GM23338 (cell line): ENCODE measurements around the gene CCDC12. TPM values are rescaled to one million over a fixed set of nuclear protein-coding genes. Genes with fewer than 3 reads are reported as not detected.

Source experiments
- ATAC-seq: fragments of 200-7000 bp; cut with Tn5 transposase; 3 replicates; pipeline ENCODE4 v1.9.1; 2020
- DNase-seq: peaks from one replicate; pipeline ENCODE4 v3.0.0-alpha.2; 2015; ENCODE audit warnings: low spot score
- H2AFZ ChIP-seq: fragments of 200-600 bp; sonication (generic); 2 replicates; pipeline ENCODE4 v1.8.0; 2016; ENCODE audit warnings: antibody characterized with exemption, mild to moderate bottlenecking, moderate library complexity
- H3F3A ChIP-seq: fragments of 200-600 bp; sonication (generic); replicated peaks from 2 replicates; pipeline ENCODE4 v1.8.0; 2017; ENCODE audit warnings: antibody characterized with exemption, mixed run types, low read depth
- H3K27ac ChIP-seq: fragments of 200-600 bp; sonication (generic); 2 replicates; pipeline ENCODE4 v1.6.1; 2016; ENCODE audit warnings: low read depth
- H3K27me3 ChIP-seq: fragments of 200-600 bp; sonication (generic); 2 replicates; pipeline ENCODE4 v1.8.0; 2016; ENCODE audit warnings: mild to moderate bottlenecking, mixed run types, moderate library complexity; ENCODE audit not compliant: insufficient read depth
- H3K36me3 ChIP-seq: fragments of 200-600 bp; sonication (generic); 2 replicates; pipeline ENCODE4 v1.8.0; 2016; ENCODE audit warnings: mild to moderate bottlenecking; ENCODE audit not compliant: insufficient read depth
- H3K4me1 ChIP-seq: fragments of 200-600 bp; sonication (generic); 2 replicates; pipeline ENCODE4 v1.8.0; 2016; ENCODE audit warnings: mild to moderate bottlenecking, moderate library complexity; ENCODE audit not compliant: insufficient read depth
- H3K4me2 ChIP-seq: fragments of 200-600 bp; sonication (generic); 2 replicates; pipeline ENCODE4 v1.7.1; 2017; ENCODE audit warnings: mixed run types
- H3K4me3 ChIP-seq: fragments of 200-600 bp; sonication (generic); 2 replicates; pipeline ENCODE4 v1.6.1; 2016; ENCODE audit warnings: mixed run types
- H3K79me2 ChIP-seq: fragments of 200-600 bp; sonication (generic); replicated peaks from 2 replicates; pipeline ENCODE4 v1.8.0; 2017; ENCODE audit warnings: mild to moderate bottlenecking; ENCODE audit not compliant: insufficient read depth
- H3K9me2 ChIP-seq: fragments of 200-600 bp; sonication (generic); 2 replicates; pipeline ENCODE4 v1.8.0; 2017; ENCODE audit not compliant: insufficient read depth
- H4K20me1 ChIP-seq: fragments of 200-600 bp; sonication (generic); replicated peaks from 2 replicates; pipeline ENCODE4 v1.8.0; 2017; ENCODE audit warnings: mild to moderate bottlenecking; ENCODE audit not compliant: insufficient read depth
- H3K27ac Mint-ChIP-seq: 2 replicates; pipeline ENCODE4 v1.8.0; 2020; ENCODE audit warnings: inconsistent platforms, mild to moderate bottlenecking, moderate library complexity, mixed read lengths
- H3K27me3 Mint-ChIP-seq: 3 replicates; pipeline ENCODE4 v1.8.0; 2022; ENCODE audit warnings: low read depth, mild to moderate bottlenecking, moderate library complexity, mixed read lengths, inconsistent platforms; ENCODE audit not compliant: insufficient read depth, poor library complexity
- H3K36me3 Mint-ChIP-seq: 3 replicates; pipeline ENCODE4 v1.8.0; 2021; ENCODE audit warnings: low read depth, mild to moderate bottlenecking, inconsistent platforms, moderate library complexity, mixed read lengths
- H3K4me1 Mint-ChIP-seq: 3 replicates; pipeline ENCODE4 v1.8.0; 2020; ENCODE audit warnings: mild to moderate bottlenecking, inconsistent platforms, mixed read lengths
- H3K4me3 Mint-ChIP-seq: 3 replicates; pipeline ENCODE4 v1.8.0; 2021; ENCODE audit warnings: moderate library complexity, mild to moderate bottlenecking, inconsistent platforms, mixed read lengths
- H3K9me3 Mint-ChIP-seq: 3 replicates; pipeline ENCODE4 v1.8.0; 2020; ENCODE audit warnings: moderate library complexity, mild to moderate bottlenecking, inconsistent platforms, mixed read lengths
- CREB1 ChIP-seq: fragments of 250-450 bp; sonication (Bioruptor Pico); IDR thresholded peaks from 2 replicates; pipeline ENCODE4 v1.5.0; 2020; ENCODE audit warnings: low read depth, mild to moderate bottlenecking, moderate library complexity
- EZH2 ChIP-seq: fragments of 200-600 bp; sonication (generic); IDR thresholded peaks from one replicate; pipeline ENCODE4 v1.8.0; 2017; ENCODE audit warnings: antibody characterized with exemption, mild to moderate bottlenecking, low read depth; ENCODE audit not compliant: unreplicated experiment
- JUNB ChIP-seq: IDR thresholded peaks from one replicate; pipeline ENCODE4 v1.6.1; 2016; ENCODE audit warnings: antibody characterized with exemption; ENCODE audit not compliant: unreplicated experiment
- POLR2AphosphoS5 ChIP-seq: IDR thresholded peaks from 2 replicates; pipeline ENCODE4 v1.6.1; 2016; ENCODE audit warnings: antibody characterized with exemption, low read depth
- polyA plus RNA-seq: library from polyadenylated mRNA; unstranded; fragments of >200 nt; fragmentation: Nextera tagmentation; extraction: Ambion mirVana; gene quantifications from 2 replicates; pipeline ENCODE4 v1.2.1, GENCODE V29; 2016
- total RNA-seq: library from RNA; depleted of rRNA; stranded (reverse); fragments of >200 nt; shearing (Covaris generic); gene quantifications from 2 replicates; pipeline ENCODE4 v1.2.3, GENCODE V29; 2014
- TF ChIP-seq, protein P1 (sequence below): IDR thresholded peaks from one replicate; pipeline ENCODE4 v1.6.1; 2018; ENCODE audit warnings: antibody characterized with exemption; ENCODE audit not compliant: unreplicated experiment
- TF ChIP-seq, protein P2 (sequence below): fragments of 250-450 bp; sonication (Bioruptor Pico); IDR thresholded peaks from 2 replicates; pipeline ENCODE4 v1.5.0; 2020; ENCODE audit warnings: mild to moderate bottlenecking, moderate library complexity

CCDC12 gene
- total and polyA plus RNA-seq, 2 experiments from 2014 or later, result 42.9 to 133 TPM

GRCh38 chr3:46888705-46889104, 87.8 kb downstream of the CCDC12 start:
- H3K27me3 Mint-ChIP-seq, result peaks cover 86% of the 10 kb centered on the region
- no peak for ATAC-seq
- no peaks in the 10 kb centered on the region for H4K20me1 ChIP-seq

More at GRCh38 chr3:46888705-46889104, 87.8 kb downstream of the CCDC12 start:
- no peak overlapping the region for H2AFZ ChIP-seq
- H3K4me3 Mint-ChIP-seq, result no peak overlapping the region
- TF ChIP-seq JUNB (no peak), CREB1 (CRISPR knock-in tag) (no peak), EZH2 (no peak), POLR2AphosphoS5 (no peak)
- TF ChIP-seq, protein P1, sequence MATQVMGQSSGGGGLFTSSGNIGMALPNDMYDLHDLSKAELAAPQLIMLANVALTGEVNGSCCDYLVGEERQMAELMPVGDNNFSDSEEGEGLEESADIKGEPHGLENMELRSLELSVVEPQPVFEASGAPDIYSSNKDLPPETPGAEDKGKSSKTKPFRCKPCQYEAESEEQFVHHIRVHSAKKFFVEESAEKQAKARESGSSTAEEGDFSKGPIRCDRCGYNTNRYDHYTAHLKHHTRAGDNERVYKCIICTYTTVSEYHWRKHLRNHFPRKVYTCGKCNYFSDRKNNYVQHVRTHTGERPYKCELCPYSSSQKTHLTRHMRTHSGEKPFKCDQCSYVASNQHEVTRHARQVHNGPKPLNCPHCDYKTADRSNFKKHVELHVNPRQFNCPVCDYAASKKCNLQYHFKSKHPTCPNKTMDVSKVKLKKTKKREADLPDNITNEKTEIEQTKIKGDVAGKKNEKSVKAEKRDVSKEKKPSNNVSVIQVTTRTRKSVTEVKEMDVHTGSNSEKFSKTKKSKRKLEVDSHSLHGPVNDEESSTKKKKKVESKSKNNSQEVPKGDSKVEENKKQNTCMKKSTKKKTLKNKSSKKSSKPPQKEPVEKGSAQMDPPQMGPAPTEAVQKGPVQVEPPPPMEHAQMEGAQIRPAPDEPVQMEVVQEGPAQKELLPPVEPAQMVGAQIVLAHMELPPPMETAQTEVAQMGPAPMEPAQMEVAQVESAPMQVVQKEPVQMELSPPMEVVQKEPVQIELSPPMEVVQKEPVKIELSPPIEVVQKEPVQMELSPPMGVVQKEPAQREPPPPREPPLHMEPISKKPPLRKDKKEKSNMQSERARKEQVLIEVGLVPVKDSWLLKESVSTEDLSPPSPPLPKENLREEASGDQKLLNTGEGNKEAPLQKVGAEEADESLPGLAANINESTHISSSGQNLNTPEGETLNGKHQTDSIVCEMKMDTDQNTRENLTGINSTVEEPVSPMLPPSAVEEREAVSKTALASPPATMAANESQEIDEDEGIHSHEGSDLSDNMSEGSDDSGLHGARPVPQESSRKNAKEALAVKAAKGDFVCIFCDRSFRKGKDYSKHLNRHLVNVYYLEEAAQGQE, result no peak
- TF ChIP-seq, protein P2, sequence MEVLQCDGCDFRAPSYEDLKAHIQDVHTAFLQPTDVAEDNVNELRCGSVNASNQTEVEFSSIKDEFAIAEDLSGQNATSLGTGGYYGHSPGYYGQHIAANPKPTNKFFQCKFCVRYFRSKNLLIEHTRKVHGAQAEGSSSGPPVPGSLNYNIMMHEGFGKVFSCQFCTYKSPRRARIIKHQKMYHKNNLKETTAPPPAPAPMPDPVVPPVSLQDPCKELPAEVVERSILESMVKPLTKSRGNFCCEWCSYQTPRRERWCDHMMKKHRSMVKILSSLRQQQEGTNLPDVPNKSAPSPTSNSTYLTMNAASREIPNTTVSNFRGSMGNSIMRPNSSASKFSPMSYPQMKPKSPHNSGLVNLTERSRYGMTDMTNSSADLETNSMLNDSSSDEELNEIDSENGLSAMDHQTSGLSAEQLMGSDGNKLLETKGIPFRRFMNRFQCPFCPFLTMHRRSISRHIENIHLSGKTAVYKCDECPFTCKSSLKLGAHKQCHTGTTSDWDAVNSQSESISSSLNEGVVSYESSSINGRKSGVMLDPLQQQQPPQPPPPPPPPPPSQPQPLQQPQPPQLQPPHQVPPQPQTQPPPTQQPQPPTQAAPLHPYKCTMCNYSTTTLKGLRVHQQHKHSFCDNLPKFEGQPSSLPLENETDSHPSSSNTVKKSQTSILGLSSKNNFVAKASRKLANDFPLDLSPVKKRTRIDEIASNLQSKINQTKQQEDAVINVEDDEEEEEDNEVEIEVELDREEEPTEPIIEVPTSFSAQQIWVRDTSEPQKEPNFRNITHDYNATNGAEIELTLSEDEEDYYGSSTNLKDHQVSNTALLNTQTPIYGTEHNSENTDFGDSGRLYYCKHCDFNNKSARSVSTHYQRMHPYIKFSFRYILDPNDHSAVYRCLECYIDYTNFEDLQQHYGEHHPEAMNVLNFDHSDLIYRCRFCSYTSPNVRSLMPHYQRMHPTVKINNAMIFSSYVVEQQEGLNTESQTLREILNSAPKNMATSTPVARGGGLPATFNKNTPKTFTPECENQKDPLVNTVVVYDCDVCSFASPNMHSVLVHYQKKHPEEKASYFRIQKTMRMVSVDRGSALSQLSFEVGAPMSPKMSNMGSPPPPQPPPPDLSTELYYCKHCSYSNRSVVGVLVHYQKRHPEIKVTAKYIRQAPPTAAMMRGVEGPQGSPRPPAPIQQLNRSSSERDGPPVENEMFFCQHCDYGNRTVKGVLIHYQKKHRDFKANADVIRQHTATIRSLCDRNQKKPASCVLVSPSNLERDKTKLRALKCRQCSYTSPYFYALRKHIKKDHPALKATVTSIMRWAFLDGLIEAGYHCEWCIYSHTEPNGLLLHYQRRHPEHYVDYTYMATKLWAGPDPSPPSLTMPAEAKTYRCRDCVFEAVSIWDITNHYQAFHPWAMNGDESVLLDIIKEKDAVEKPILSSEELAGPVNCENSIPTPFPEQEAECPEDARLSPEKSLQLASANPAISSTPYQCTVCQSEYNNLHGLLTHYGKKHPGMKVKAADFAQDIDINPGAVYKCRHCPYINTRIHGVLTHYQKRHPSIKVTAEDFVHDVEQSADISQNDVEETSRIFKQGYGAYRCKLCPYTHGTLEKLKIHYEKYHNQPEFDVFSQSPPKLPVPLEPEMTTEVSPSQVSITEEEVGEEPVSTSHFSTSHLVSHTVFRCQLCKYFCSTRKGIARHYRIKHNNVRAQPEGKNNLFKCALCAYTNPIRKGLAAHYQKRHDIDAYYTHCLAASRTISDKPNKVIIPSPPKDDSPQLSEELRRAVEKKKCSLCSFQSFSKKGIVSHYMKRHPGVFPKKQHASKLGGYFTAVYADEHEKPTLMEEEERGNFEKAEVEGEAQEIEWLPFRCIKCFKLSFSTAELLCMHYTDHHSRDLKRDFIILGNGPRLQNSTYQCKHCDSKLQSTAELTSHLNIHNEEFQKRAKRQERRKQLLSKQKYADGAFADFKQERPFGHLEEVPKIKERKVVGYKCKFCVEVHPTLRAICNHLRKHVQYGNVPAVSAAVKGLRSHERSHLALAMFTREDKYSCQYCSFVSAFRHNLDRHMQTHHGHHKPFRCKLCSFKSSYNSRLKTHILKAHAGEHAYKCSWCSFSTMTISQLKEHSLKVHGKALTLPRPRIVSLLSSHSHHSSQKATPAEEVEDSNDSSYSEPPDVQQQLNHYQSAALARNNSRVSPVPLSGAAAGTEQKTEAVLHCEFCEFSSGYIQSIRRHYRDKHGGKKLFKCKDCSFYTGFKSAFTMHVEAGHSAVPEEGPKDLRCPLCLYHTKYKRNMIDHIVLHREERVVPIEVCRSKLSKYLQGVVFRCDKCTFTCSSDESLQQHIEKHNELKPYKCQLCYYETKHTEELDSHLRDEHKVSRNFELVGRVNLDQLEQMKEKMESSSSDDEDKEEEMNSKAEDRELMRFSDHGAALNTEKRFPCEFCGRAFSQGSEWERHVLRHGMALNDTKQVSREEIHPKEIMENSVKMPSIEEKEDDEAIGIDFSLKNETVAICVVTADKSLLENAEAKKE (CRISPR knock-in tag), result no peak
- no peak overlapping the region for H3K4me3 ChIP-seq
- no peaks in the 10 kb centered on the region for H3K36me3 ChIP-seq
- H3K36me3 Mint-ChIP-seq, result no peaks in the 10 kb centered on the region
- no peaks in the 10 kb centered on the region for H3K9me2 ChIP-seq
- H3K27ac Mint-ChIP-seq, result no peak overlapping the region
- H3K4me2 ChIP-seq, result peak overlapping the region; percentile 15
- no peaks in the 10 kb centered on the region for H3K79me2 ChIP-seq
- peaks cover 41% of the 10 kb centered on the region for H3K4me1 ChIP-seq
- no peaks in the 10 kb centered on the region for H3F3A ChIP-seq
- DNase-seq, result no peak
- H3K27ac ChIP-seq, result no peak overlapping the region
- peaks cover 20% of the 10 kb centered on the region for H3K4me1 Mint-ChIP-seq
- H3K27me3 ChIP-seq, result peaks cover 85% of the 10 kb centered on the region
- H3K9me3 Mint-ChIP-seq, result no peaks in the 10 kb centered on the region
